HuH-7 (cell line): ENCODE results near the gene TMEM258.
A peak's percentile ranks its signal among the peaks of the same experiment; 100 is the strongest.

Source experiments
- DNase-seq: peaks from one replicate; pipeline ENCODE4 v3.0.0; 2011; ENCODE audit warnings: low spot score

TMEM258 gene

GRCh38 chr11:61757213-61757862 lies 35.1 kb downstream of the TMEM258 start:
- no peak for DNase-seq

GRCh38 chr11:61756452-61757212 lies 35.8 kb downstream of the TMEM258 start:
- peak; percentile 99 for DNase-seq

- DNase-seq, result no peak
Observed at GRCh38 chr11:61756147-61756451, 36.3 kb downstream of the TMEM258 start.

GRCh38 chr11:61754534-61755482 lies 37.6 kb downstream of the TMEM258 start:
- no peak for DNase-seq

- DNase-seq, result no peak
Observed at GRCh38 chr11:61753672-61754071, 38.7 kb downstream of the TMEM258 start.

GRCh38 chr11:61752925-61753521 lies 39.4 kb downstream of the TMEM258 start:
- DNase-seq, result no peak

GRCh38 chr11:61752117-61752924 lies 40.1 kb downstream of the TMEM258 start, which contains the start of gene MYRF:
MYRF (plus strand) TSS chr11:61752636; CDS start chr11:61752745, 109 bp downstream.
- peak; percentile 95 for DNase-seq

GRCh38 chr11:61751384-61751783 lies 41.0 kb downstream of the TMEM258 start:
- no peak for DNase-seq

GRCh38 chr11:61750631-61751273 lies 41.6 kb downstream of the TMEM258 start:
- no peak for DNase-seq

GRCh38 chr11:61749591-61750217 lies 42.7 kb downstream of the TMEM258 start:
- no peak for DNase-seq

- no peak for DNase-seq
Observed at GRCh38 chr11:61747967-61748285, 44.5 kb downstream of the TMEM258 start.

- DNase-seq, result peak; percentile 99
Observed at GRCh38 chr11:61747192-61747966, 45.0 kb downstream of the TMEM258 start.

- DNase-seq, result no peak
Observed at GRCh38 chr11:61746442-61747191, 45.8 kb downstream of the TMEM258 start.

- no peak for DNase-seq
Observed at GRCh38 chr11:61745781-61746441, 46.5 kb downstream of the TMEM258 start.

- no peak for DNase-seq
Observed at GRCh38 chr11:61744609-61745156, 47.7 kb downstream of the TMEM258 start.

- DNase-seq, result no peak
Observed at GRCh38 chr11:61744181-61744580, 48.2 kb downstream of the TMEM258 start.

GRCh38 chr11:61743486-61744095 lies 48.8 kb downstream of the TMEM258 start:
- DNase-seq, result no peak

GRCh38 chr11:61742391-61742790 lies 50.0 kb downstream of the TMEM258 start:
- DNase-seq, result no peak
